Epithelial cell of proximal tubule (primary cell): ENCODE data around the gene GANC. TPM values are rescaled to one million over a fixed set of nuclear protein-coding genes. Genes with fewer than 3 reads are reported as not detected.
"Not testable (repeated sequence)": the region's sequence is repeated elsewhere in the genome, so short reads cannot be mapped to it uniquely, and the experiment has no call there.

ENCODE experiments used
- DNase-seq: peaks from one replicate; pipeline ENCODE4 v3.0.0-alpha.2; 2011; ENCODE audit warnings: low read depth
- H3K4me3 ChIP-seq: 2 replicates; pipeline ENCODE4 v1.5.1; 2011; ENCODE audit warnings: low read depth, mild to moderate bottlenecking, low read length
- total RNA-seq: library from RNA; depleted of rRNA; stranded (reverse); fragments of >200 nt; gene quantifications from 2 replicates; pipeline ENCODE4 v1.2.3, GENCODE V29; 2015
- TF ChIP-seq, protein P1 (sequence below): conservative IDR thresholded peaks from 2 replicates; pipeline ENCODE4 v1.5.1; 2012; ENCODE audit warnings: low read depth, mild to moderate bottlenecking, low read length

The GANC gene
- total RNA-seq = 11.2 and 13.1 TPM in 2 replicates

DNA sequence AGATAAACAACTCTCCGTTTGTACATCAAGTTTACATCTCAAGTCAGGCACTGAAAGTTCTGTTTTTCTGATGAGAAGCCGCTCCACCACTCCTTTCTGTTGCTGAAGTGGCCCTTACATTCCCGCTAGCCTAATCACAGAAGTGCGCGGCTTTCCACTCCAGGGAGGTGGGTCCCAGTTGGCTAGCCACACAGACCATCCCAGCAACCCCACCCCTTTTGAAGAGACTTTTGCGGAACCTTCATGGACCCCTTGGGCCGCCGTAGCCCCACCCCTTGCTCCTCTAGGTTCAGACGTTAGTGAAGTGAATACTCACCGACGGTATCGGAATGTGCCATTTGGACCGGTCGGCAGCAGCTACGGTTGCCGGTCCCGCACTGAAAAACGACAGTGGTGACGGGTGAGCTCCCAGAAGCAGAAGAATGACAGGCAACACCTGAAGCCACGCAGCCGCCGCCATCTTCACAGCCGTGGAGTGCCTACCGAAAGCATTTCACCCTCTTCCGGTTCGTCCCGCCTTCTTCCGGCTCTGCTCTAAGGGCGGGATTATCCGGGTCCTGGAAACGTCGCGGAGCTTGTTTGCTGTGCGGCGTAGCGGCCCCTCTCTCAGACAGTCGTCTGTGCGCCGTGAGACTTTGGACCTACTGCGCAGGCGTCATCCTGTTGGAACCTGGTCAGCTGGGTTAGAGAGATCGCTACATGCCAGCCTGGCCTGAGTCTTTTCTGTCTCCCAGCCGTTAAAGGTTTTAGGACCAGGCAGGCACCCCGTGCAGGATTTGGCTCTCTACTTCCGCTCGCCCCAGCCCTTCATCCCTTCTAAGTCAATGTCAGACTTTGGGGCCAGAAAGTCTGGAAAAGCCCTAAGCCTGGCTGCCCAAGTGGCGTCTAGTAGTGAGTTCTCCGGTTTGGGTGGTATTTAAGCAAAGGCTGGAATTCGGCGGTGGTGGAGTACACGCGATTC, at the start of gene GANC, which contains the start of gene TMEM87A:
Gene GANC, plus strand, starts transcription at position 263 of the 961 bp plus-strand sequence. CDS start 1,281 bp downstream, outside the sequence.
Gene TMEM87A, minus strand, starts transcription at position 495 of the 961 bp plus-strand sequence. Its CDS starts 35 bp downstream, at position 460.
- peak within 1 kb of the TSS; percentile 90 for H3K4me3 ChIP-seq
- peak; percentile 90 for DNase-seq
- TF ChIP-seq, protein P1, sequence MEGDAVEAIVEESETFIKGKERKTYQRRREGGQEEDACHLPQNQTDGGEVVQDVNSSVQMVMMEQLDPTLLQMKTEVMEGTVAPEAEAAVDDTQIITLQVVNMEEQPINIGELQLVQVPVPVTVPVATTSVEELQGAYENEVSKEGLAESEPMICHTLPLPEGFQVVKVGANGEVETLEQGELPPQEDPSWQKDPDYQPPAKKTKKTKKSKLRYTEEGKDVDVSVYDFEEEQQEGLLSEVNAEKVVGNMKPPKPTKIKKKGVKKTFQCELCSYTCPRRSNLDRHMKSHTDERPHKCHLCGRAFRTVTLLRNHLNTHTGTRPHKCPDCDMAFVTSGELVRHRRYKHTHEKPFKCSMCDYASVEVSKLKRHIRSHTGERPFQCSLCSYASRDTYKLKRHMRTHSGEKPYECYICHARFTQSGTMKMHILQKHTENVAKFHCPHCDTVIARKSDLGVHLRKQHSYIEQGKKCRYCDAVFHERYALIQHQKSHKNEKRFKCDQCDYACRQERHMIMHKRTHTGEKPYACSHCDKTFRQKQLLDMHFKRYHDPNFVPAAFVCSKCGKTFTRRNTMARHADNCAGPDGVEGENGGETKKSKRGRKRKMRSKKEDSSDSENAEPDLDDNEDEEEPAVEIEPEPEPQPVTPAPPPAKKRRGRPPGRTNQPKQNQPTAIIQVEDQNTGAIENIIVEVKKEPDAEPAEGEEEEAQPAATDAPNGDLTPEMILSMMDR = no peak

- no peak overlapping the region for H3K4me3 ChIP-seq
- TF ChIP-seq, protein P1 = no peak
- no peak for DNase-seq
These were observed 46.4 kb upstream of the GANC start for GRCh38 chr15:42226648-42227047.

- H3K4me3 ChIP-seq = no peak overlapping the region
- no peak for DNase-seq
- TF ChIP-seq, protein P1 = no peak
These were observed 45.0 kb upstream of the GANC start for GRCh38 chr15:42228036-42228435.

GRCh38 chr15:42228981-42229380, 44.0 kb upstream of the GANC start:
- not testable (repeated sequence) for DNase-seq

DNA sequence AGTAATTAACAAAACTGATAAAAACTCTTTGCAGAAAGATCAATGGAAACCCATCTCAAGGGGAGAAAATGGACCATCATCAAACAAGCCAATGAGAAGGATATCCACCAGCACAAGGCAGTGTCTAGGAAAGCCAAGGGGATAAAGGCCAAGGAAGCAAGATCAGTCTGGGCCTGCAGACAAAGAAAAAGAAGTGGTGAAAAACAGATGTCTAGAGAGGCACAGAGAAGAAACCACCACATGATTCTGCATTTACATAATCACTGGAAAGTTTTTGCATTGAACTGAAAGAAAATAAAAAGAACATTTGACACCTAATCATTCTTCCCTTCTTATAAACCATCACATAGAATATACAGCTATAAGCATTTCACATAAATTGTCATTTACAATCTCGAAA, 41.9 kb upstream of the GANC start:
- H3K4me3 ChIP-seq = no peak overlapping the region
- no peak for DNase-seq
- TF ChIP-seq, protein P1 = no peak

More at GRCh38 chr15:42228981-42229380, 44.0 kb upstream of the GANC start:
- H3K4me3 ChIP-seq = not testable (repeated sequence)

- H3K4me3 ChIP-seq = no peak overlapping the region
- TF ChIP-seq, protein P1 = no peak
- no peak for DNase-seq
These were observed 40.4 kb upstream of the GANC start for GRCh38 chr15:42232606-42233005.

DNA sequence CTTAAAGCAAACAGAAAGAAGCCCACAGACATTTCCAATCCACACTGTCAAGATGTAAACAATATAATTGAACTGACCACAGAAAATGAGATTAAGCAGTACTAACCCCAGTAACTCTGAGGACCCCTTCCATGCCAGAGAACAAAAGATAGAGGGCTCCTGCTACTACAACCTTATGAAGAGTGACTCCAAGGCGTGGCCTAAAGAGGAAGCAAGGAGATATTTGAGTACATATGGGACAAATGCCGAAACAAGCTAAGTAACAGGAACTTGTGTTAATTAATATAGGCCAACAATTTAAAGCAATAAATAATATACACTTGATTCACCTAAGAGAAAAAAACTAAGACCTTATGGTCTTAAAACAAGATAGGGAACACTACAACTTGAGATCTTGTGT, 39.9 kb upstream of the GANC start:
- TF ChIP-seq, protein P1 = no peak
- no peak overlapping the region for H3K4me3 ChIP-seq
- no peak for DNase-seq
